Endodermal cell (in vitro differentiated cells): Measurements from ENCODE around the gene PAPOLA. TPM values are rescaled to one million over a fixed set of nuclear protein-coding genes. Genes with fewer than 3 reads are reported as not detected.

ENCODE experiments used
- DNase-seq: peaks from one replicate; pipeline ENCODE4 v3.0.0-alpha.2; 2017
- H3K27ac ChIP-seq: 2 replicates; pipeline ENCODE4 v1.5.1; 2013; ENCODE audit warnings: mild to moderate bottlenecking, low read depth, low read length, moderate library complexity
- H3K27me3 ChIP-seq: 2 replicates; pipeline ENCODE4 v1.6.1; 2013; ENCODE audit warnings: mild to moderate bottlenecking, low read length, moderate library complexity; ENCODE audit not compliant: insufficient read depth, control insufficient read depth, poor library complexity, severe bottlenecking
- H3K36me3 ChIP-seq: 2 replicates; pipeline ENCODE4 v1.7.0; 2013; ENCODE audit warnings: mild to moderate bottlenecking, low read length, moderate library complexity; ENCODE audit not compliant: control insufficient read depth, insufficient read depth
- H3K4me1 ChIP-seq: one replicate; pipeline ENCODE4 v1.7.0; 2013; ENCODE audit warnings: low read length; ENCODE audit not compliant: control insufficient read depth, insufficient read depth
- H3K4me3 ChIP-seq: 2 replicates; pipeline ENCODE4 v1.5.1; 2013; ENCODE audit warnings: mild to moderate bottlenecking, low read length, moderate library complexity
- H3K9ac ChIP-seq: 2 replicates; pipeline ENCODE4 v1.6.1; 2013; ENCODE audit warnings: mild to moderate bottlenecking, low read length, moderate library complexity; ENCODE audit not compliant: poor library complexity, severe bottlenecking; ENCODE audit errors: extremely low read depth
- H3K9me3 ChIP-seq: 2 replicates; pipeline ENCODE4 v1.6.1; 2013; ENCODE audit warnings: mild to moderate bottlenecking, low read length, moderate library complexity; ENCODE audit not compliant: control insufficient read depth
- H3K27ac Mint-ChIP-seq: 2 replicates; pipeline ENCODE4 v1.8.0; 2020; ENCODE audit warnings: mixed read lengths
- H3K27me3 Mint-ChIP-seq: 2 replicates; pipeline ENCODE4 v1.8.0; 2021; ENCODE audit warnings: mild to moderate bottlenecking, mixed read lengths; ENCODE audit not compliant: insufficient read depth
- H3K36me3 Mint-ChIP-seq: 2 replicates; pipeline ENCODE4 v1.8.0; 2020; ENCODE audit warnings: low read depth, mixed read lengths
- H3K4me1 Mint-ChIP-seq: 2 replicates; pipeline ENCODE4 v1.8.0; 2020; ENCODE audit warnings: mixed read lengths
- H3K4me3 Mint-ChIP-seq: 2 replicates; pipeline ENCODE4 v1.8.0; 2020; ENCODE audit warnings: mild to moderate bottlenecking, moderate library complexity, mixed read lengths
- H3K9me3 Mint-ChIP-seq: 2 replicates; pipeline ENCODE4 v1.8.0; 2020; ENCODE audit warnings: mild to moderate bottlenecking, mixed read lengths
- CTCF ChIP-seq: fragments of 200-600 bp; sonication (generic); conservative IDR thresholded peaks from 2 replicates; pipeline ENCODE4 v1.5.0; 2021; ENCODE audit warnings: antibody characterized with exemption, mild to moderate bottlenecking
- WGBS, 2 experiments: methylation state at CpG; one replicate each; pipeline versions ENCODE4 v1.1.5 to v1.1.7; 2013; ENCODE audit warnings: missing lambda C conversion rate in 2 of 2, mixed read lengths in 1 of 2; ENCODE audit not compliant: insufficient coverage in 1 of 2, insufficient read length in 1 of 2; 5-methylcytosine and 5-hydroxymethylcytosine counted together
- total RNA-seq, 2 donors: library from RNA; stranded (reverse); fragmentation: NEBNext Ultra II Directional in 1 of 2; extraction: Animal tissue kit (Norgen Biotek cat#: 25700) in 1 of 2; gene quantifications; 2 replicates in 1 of 2; 3 replicates in 1 of 2; pipeline ENCODE4 v1.2.1, GENCODE V29; 2021

Gene PAPOLA
- total RNA-seq, 2 donors from 2014 or later = 218 to 225 TPM

- 83 to 96% methylated on average over 2 to 5 of the region's 6 CpGs for WGBS, 2 experiments
- Histone ChIP-seq H3K27ac (no peak overlapping the region), H3K9me3 (peaks cover 6% of the 10 kb centered on the region), H3K27me3 (no peaks in the 10 kb centered on the region), H3K36me3 (peaks cover 16% of the 10 kb centered on the region), H3K9ac (no peak overlapping the region), H3K4me1 (peaks cover 13% of the 10 kb centered on the region), H3K4me3 (no peak overlapping the region)
- H3K9me3 Mint-ChIP-seq = no peaks in the 10 kb centered on the region
- H3K36me3 Mint-ChIP-seq = peaks cover 21% of the 10 kb centered on the region
- H3K27me3 Mint-ChIP-seq = no peaks in the 10 kb centered on the region
- no peak overlapping the region for H3K4me3 Mint-ChIP-seq
- no peak for TF ChIP-seq CTCF
- H3K27ac Mint-ChIP-seq = no peak overlapping the region
- no peak for DNase-seq
- H3K4me1 Mint-ChIP-seq = peaks cover 25% of the 10 kb centered on the region
Observed at GRCh38 chr14:96509457-96510090, 7.4 kb downstream of the PAPOLA start.

GRCh38 chr14:96511146-96511545, 9.0 kb downstream of the PAPOLA start:
- Mint-ChIP-seq H3K27ac (peak overlapping the region; percentile 50), H3K27me3 (no peaks in the 10 kb centered on the region), H3K9me3 (no peaks in the 10 kb centered on the region), H3K36me3 (peaks cover 5% of the 10 kb centered on the region), H3K4me3 (no peak overlapping the region), H3K4me1 (peaks cover 20% of the 10 kb centered on the region)
- no peaks in the 10 kb centered on the region for H3K27me3 ChIP-seq
- H3K9me3 ChIP-seq = peaks cover 6% of the 10 kb centered on the region
- H3K27ac ChIP-seq = no peak overlapping the region
- H3K36me3 ChIP-seq = peaks cover under 1% of the 10 kb centered on the region
- no peak overlapping the region for H3K4me3 ChIP-seq
- DNase-seq = no peak
- no peak for TF ChIP-seq CTCF
- WGBS, 2 experiments = 88 to 98% methylated on average over 3 to 7 of the region's 7 CpGs
- H3K9ac ChIP-seq = no peak overlapping the region
- H3K4me1 ChIP-seq = peaks cover 5% of the 10 kb centered on the region

- H3K4me3 Mint-ChIP-seq = no peak overlapping the region
- peaks cover 5% of the 10 kb centered on the region for H3K4me1 ChIP-seq
- 100% methylated on average over 1 of the region's 1 CpG; no CpG with 5 or more reads in 1 of the 2 experiments for WGBS, 2 experiments
- no peak overlapping the region for H3K4me3 ChIP-seq
- no peaks in the 10 kb centered on the region for H3K9me3 Mint-ChIP-seq
- TF ChIP-seq CTCF = no peak
- DNase-seq = no peak
- H3K36me3 Mint-ChIP-seq = no peaks in the 10 kb centered on the region
- H3K4me1 Mint-ChIP-seq = peaks cover 24% of the 10 kb centered on the region
- no peak overlapping the region for H3K27ac ChIP-seq
- H3K9ac ChIP-seq = no peak overlapping the region
- H3K27ac Mint-ChIP-seq = peak overlapping the region; percentile 50
- H3K27me3 Mint-ChIP-seq = no peaks in the 10 kb centered on the region
- H3K27me3 ChIP-seq = no peaks in the 10 kb centered on the region
- H3K36me3 ChIP-seq = no peaks in the 10 kb centered on the region
- peaks cover 3% of the 10 kb centered on the region for H3K9me3 ChIP-seq
Observed at GRCh38 chr14:96511667-96512066, 9.5 kb downstream of the PAPOLA start.
